WI38 (cell line): ENCODE measurements around the gene RAPGEF2.

Experiments
- H3K4me3 ChIP-seq: 2 replicates; pipeline ENCODE4 v1.5.1; 2011; ENCODE audit warnings: low read depth, mild to moderate bottlenecking, control low read depth, low read length
- TF ChIP-seq, protein P1 (sequence below): IDR thresholded peaks from 2 replicates; pipeline ENCODE4 v1.5.1; 2012; ENCODE audit warnings: low read depth, mild to moderate bottlenecking, control low read depth, low read length

Gene RAPGEF2

DNA sequence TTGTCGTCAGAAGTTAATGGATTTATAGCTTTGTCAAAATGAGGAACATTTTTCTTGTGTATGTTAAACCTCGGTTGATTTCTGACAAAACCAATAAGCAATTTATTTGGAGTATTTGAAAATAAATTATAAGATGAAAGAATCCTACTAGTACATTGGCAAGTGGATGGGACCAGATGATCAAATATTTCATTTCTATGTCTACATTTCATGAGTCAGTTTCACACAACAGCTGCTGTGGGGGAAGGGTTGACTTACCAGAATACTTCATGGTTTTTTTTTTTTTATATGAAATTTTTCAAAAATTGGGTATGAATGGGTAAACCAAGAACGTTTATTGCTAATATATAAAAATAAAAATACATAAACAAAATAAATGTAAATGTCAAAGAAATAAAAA is 39.4 kb downstream of the RAPGEF2 start:
- no peak overlapping the region for H3K4me3 ChIP-seq
- TF ChIP-seq, protein P1, sequence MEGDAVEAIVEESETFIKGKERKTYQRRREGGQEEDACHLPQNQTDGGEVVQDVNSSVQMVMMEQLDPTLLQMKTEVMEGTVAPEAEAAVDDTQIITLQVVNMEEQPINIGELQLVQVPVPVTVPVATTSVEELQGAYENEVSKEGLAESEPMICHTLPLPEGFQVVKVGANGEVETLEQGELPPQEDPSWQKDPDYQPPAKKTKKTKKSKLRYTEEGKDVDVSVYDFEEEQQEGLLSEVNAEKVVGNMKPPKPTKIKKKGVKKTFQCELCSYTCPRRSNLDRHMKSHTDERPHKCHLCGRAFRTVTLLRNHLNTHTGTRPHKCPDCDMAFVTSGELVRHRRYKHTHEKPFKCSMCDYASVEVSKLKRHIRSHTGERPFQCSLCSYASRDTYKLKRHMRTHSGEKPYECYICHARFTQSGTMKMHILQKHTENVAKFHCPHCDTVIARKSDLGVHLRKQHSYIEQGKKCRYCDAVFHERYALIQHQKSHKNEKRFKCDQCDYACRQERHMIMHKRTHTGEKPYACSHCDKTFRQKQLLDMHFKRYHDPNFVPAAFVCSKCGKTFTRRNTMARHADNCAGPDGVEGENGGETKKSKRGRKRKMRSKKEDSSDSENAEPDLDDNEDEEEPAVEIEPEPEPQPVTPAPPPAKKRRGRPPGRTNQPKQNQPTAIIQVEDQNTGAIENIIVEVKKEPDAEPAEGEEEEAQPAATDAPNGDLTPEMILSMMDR: no peak

DNA sequence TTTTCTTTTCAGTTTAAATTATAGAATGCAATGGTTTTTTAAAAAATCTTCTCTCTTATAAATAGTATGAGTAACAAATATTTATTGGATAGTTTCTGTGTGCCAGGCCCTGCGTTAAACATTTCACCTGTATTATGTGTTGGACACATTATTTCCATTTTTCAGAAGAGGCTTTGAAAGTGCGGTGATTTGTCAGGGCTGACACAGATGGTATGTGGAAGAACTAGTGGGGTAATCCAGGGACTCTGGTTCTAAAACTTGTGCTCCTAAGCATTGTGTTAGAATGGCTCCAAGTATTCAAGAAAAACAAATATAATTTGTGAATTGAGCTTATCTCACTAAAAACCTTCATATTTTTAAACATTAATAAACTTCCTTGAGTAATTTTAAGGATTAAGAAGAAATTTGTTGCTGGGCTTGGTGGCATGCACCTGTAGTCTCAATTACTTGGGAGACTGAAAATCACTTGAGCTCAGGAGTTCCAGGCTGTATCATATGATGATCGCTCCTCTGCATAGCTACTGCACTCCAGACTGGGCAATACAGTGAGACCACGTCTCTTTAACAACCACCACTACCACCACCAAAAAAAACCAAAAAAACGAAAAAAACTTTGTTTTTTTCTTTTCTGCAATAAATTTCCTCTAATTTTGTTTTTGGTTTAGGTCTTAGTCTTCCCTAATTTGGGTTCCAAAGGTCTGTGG is 40.0 kb downstream of the RAPGEF2 start:
- H3K4me3 ChIP-seq: no peak overlapping the region
- TF ChIP-seq, protein P1: no peak

DNA sequence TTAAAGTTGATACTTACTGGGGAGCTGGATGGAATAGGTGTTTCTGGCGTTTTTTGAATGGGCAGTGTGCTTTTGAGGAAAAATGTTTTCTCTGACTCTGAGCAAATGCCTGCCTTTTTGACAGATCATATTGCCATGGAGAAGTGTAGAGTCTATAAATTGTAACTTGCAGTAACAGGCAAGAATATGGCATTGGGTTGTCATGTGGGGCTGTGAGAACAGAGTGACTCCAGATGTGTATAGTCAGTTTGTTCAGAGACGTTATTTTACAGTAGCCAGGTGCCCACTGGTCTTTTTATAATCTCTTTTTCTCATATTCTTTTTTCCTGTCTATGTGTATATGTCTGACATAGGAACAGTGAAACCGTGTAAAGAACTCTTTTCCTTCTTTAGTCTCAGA is 40.8 kb downstream of the RAPGEF2 start:
- TF ChIP-seq, protein P1: no peak

DNA sequence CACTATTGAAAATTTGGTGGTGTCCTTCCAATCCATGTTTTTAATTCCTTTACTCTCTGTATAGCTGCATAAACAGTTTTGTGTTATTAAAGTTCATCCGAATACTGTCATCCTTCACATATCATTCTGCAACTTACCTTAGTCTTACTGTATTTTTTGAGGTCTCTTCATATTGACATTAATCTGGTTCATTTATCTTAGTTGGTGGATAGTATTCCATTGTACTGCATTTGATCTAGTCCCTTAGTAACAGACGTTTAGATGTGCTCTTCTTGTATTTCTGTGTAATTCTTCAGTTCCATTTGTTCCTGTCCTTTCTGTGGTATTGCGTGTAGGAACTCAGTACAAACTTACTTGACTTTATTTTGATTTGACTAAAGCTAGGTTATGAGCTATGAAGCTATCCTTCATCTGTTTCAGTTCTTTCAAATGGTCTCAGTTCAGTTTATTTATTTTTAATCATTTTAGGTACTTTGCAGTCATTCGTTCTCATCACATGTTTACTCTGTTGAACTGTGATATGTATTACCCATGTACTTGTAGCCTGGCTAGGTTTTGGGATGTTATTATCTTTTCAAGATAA is 41.3 kb downstream of the RAPGEF2 start:
- TF ChIP-seq, protein P1: no peak
- H3K4me3 ChIP-seq: no peak overlapping the region

More for the DNA sequence above, 40.8 kb downstream of the RAPGEF2 start:
- no peak overlapping the region for H3K4me3 ChIP-seq

DNA sequence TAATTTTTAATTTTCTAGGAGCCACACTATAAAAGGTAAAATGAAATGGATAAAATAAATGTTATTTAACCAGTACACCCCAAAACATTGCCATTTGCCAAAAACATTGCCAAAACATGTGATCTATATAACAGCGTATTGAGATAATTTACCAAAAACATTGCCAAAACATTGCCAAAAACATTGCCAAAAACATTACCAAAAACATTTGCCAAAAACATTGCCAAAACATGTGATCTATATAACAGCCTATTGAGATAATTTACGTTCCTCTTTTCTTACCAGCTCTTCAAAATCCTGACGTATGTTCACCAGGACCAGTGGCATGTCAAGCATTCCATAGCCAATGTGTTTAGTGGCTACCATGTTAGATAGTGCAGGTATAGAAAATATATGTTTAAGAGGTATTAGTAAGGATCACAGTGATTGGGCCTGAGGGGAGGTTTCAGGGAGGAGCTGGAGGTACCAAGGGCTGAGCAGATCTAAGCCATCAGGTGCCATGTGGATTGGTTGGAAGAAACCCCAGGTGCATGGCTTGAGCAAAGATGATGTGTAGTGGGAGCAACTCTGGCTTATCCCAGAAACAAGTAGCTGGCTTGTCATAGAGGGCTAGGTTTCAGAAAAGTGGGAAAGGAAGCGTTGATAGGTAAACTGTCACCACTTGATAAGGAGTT is 42.6 kb downstream of the RAPGEF2 start:
- TF ChIP-seq, protein P1: no peak
- no peak overlapping the region for H3K4me3 ChIP-seq

DNA sequence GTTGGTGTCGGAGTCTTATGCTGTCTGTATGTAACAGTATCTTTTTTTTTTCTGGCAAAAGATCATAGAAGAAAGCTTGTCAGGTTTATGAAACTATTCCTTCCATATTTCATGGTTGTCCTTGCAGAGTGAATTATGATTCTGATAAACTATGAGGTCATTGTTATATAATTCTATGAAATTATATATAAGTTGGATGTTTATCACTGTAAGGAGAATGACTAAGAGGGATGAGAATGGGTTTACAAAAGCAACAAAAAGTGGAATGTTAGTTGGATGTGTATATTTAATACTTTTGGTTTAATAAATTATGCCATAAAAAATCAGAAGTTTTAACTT is 43.1 kb downstream of the RAPGEF2 start:
- TF ChIP-seq, protein P1: no peak
- H3K4me3 ChIP-seq: no peak overlapping the region

DNA sequence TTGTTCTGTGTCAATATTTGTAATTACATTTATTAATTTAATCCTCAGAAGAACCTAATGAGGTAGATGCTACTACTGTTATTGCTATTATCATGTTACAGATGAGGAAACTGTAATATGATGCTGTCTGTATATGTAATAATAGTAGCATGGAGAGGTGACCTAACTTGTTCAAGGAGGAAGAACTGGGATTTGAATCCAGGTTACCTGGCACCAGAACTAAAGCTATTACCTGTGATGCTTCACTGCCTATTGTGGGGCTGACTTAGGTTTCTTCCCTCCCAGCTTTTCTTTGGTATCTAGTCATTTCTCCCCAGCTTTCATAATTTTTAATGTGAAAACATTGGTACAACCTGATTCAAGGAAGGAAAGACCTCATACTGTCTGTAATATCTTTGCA is 43.6 kb downstream of the RAPGEF2 start:
- H3K4me3 ChIP-seq: no peak overlapping the region
- TF ChIP-seq, protein P1: no peak
